Left colon (tissue), 2 donors: Measurements from ENCODE around the gene TAMALIN. TPM values are rescaled to one million over a fixed set of nuclear protein-coding genes. Genes with fewer than 3 reads are reported as not detected.

Experiments used
- ATAC-seq: fragments of 200-7000 bp; cut with Tn5 transposase; one replicate; pipeline ENCODE4 v1.9.1; 2020; ENCODE audit warnings: mild to moderate bottlenecking, moderate library complexity
- DNase-seq, 2 donors: peaks; one replicate each; pipeline ENCODE4 v3.0.0-alpha.2; 2020
- intact Hi-C, 2 donors: fragments of 100-400 bp; cut with DNase I in 1 of 2; cut with micrococcal nuclease in 1 of 2; formaldehyde crosslinking; loops; one replicate each; pipeline versions ENCODE4 v1.11.2 to v1.14.0; 2022; cut with DNase I, micrococcal nuclease
- total RNA-seq, 2 donors: library from RNA; stranded (reverse); fragmentation: NEBNext Ultra II Directional; extraction: Animal tissue kit (Norgen Biotek cat#: 25700); gene quantifications; one replicate each; pipeline ENCODE4 v1.2.1, GENCODE V29; 2021
- donor health status: DM: no; HTN: no; CAD: no.
- donor health status: DM: yes; HTN: yes; CAD: no.

The TAMALIN gene
- total RNA-seq, 2 donors from 2014 or later = 9.0 to 10.7 TPM

DNA sequence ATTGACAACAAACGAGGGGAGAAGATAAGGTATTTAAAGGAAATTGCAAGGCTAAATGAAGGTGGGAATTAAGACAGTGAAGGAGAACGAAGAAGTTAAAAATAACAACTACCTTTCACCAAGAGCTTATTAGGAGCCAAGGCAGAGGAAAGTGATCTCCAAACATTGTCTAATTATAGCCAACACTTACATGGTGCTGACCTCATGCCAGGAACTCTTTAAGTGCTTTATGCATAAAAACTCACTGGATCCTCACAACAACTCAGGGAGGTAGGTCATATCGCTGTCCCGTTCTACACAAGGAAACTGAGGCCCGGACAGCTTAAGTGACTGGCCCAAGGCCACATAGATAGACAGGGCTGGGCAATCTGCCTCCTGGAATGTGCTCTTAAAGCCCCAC is 19.5 kb downstream of the TAMALIN start:
- DNase-seq (no peak), ATAC-seq (no peak)
- intact Hi-C loops = loop anchor here in 1 of 2 donors (10.0 kb wide), 1 partner anchor 59 kb away; no protein-coding TSS in a partner anchor

DNA sequence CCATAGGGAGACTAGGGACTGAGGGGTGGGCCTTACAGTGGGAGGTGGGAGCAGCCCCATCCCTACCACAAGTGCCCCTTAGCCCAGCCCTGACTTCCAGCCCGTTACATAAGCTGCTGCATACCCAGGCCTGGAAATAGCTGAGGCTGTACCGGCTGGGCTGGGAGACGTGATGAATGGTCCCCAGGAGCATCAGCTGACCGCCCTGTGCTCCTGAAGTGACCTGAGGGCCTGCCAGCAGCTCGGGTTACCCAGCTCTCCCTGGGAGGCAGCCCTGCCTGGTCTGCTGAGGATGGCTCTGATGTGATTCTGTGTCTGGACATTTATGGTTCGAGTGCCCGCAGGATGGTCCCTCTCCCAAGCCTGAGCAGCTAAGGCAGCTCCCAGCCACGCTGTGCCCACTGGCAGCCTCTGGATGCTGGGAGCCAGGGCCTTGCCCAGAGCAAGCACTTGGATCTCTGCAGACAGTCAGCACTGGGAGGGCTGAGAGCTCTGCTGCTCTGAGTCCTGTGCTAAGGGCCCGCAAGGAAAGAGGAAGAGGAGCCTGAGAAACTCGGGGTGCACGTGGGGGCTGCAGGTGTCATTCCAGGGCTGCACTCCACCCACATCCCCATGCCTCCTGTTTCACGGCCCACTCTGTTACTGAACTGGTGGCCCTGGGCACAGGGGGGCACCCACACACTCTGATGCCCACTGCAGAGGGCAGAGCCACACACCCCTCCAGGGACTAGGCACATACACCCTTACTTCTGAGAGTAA is 20.5 kb downstream of the TAMALIN start:
- DNase-seq = peak in 1 of 2 donors; percentile 43
- ATAC-seq = no peak
- intact Hi-C loops = loop anchor here in 1 of 2 donors (10.0 kb wide), 1 partner anchor 58 kb away; no protein-coding TSS in a partner anchor

DNA sequence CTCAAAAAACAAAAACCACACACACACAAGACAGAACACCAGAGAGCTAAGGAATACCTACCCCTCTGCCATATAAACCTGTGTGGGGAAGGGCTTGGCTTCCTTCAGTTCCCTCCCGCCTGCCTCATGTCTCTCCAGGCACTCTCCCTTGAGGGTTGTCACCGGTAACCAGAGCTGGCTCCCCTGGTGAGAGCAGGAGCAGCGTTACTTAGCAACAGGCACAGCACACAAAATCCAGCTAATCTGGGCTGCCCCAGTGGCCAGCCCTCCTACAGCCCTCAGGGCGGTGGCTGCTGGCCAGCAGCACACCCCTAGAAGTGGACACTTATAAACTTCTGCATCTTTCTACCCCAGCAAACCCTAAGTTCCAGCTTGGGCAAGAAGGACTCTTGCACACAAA is 22.9 kb downstream of the TAMALIN start:
- DNase-seq (no peak), ATAC-seq (no peak)
- intact Hi-C loops = loop anchor here in 1 of 2 donors (10.0 kb wide), 1 partner anchor 55 kb away; no protein-coding TSS in a partner anchor

DNA sequence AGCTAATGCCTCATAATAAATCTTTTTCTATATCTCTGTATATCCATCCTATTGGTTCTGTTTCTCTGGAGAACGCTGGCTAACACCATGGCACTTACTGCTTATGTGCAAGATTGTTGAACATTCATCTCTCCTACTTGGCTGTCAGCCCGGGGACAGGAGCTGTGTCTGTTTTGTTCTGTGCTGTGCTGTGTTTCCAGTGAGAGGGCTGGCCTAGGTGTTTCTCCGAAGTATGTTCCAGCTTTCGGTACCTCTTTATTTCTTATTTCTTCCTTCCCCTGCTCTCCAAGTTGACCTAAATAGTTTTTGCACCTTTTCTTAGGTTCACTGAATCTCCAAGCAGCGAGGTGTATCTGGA is 25.7 kb downstream of the TAMALIN start:
- ATAC-seq = peak; percentile 40
- intact Hi-C loops = no loop called here

DNA sequence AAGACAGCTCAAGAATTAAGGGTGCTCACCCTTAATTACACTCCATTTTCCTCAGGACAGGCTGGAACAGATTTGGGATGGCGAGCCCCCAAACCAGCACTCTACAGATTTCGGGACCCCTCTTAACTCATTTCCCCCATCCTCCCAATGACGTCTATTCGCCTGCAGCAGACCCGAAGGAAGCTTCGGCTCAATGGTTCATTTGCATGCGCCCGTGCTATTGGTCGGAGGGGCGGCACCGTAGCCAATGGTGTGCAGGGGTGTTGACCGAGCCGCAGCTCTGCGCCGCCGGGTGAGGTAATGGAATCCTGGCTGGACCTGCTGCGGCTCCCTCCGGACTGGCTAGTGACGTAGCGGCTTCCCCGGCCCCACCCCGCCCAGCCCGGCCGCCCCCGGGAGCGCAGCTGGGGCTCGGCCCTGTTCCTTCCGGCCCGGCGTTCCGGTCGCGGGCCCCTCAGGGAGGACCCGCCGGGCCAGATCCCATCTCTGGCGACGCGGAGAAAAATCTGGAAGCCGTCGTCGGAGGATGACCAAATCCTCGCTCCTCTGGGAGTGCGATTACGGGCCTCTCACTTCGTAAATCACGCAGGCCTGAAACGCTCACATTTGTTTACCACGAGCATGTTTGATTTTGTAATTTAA is 26.2 kb downstream of the TAMALIN start:
- ATAC-seq (peak; percentile 91), DNase-seq (peak; percentile 97 to 99)
- intact Hi-C loops = no loop called here

More for the DNA sequence above, 25.7 kb downstream of the TAMALIN start:
- DNase-seq = peak; percentile 74 to 83

DNA sequence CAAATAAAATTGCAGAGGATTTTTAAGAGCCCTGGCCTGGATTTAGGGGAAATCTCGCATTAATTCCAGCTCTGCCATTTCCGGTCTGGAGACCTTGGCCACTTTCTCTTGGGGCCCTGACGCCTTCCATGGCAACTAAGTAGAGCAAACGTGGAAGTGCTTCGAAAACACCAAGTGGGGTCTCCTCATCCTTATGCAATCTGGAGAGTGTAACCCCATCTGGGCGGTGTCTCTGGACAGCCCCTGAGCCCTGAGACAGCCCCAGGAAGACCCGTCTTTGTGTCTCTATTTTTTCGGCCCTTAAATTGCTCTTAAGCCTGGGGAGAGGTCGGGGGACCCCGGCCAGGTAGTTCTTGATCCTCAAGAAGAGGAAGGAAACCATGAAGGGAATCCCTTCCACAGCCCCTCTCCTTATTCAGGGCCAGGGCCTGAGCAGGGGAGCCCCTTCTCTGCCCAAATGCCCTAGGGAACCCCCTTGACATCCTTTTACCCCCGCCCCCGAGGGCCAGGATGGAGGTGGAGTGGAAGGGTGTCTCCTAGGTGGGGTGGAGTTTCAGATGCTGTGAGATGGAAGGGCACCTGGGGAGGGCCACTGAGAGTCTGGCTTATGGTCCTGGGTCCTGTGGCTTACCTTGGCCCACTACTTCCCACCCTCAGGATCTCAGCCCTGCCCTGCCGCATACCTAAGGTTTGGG is 26.8 kb downstream of the TAMALIN start:
- peak in 1 of 2 donors; percentile 31 for DNase-seq
- intact Hi-C loops = no loop called here
- ATAC-seq = no peak

DNA sequence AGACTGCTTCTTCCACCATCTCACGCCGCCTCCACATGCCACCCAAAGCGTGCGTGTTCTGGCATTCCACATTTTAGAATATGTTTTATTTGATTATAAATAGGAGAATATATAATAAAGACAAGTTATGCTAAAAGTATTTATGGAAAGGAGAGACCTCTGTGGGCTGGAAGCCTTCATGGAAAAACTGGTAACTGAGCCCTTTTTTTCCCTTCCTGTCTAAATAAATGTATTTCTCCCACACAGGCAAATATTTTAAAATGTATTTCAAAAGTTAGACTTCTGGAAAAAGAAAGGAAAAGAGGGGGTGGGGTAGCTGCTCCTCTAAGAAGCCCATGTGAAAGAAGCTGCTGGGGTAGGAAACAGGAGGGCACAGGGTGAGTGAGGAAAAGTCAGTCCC is 28.4 kb downstream of the TAMALIN start:
- intact Hi-C loops = no loop called here
- DNase-seq (no peak), ATAC-seq (no peak)

DNA sequence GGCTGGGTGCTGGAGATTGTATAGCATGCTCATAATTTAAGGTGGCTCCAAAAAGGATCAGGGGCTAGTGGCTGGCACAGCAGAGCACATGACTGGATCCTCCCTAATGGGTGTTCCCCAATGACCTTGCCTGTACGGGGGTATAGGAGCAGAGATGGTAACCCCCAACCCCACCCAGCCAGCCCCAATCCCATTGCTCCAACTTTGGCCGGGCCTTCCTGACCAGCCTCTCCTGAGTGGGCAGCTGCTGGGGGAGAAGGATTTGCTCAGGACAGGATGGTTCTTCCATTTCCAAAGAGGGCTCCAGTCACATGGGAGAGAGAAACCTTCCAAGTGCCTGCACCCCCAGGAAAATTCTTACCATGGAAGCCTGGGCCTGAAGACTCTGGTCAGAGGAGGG is 29.2 kb downstream of the TAMALIN start:
- intact Hi-C loops = no loop called here
- no peak for ATAC-seq
- DNase-seq = no peak

DNA sequence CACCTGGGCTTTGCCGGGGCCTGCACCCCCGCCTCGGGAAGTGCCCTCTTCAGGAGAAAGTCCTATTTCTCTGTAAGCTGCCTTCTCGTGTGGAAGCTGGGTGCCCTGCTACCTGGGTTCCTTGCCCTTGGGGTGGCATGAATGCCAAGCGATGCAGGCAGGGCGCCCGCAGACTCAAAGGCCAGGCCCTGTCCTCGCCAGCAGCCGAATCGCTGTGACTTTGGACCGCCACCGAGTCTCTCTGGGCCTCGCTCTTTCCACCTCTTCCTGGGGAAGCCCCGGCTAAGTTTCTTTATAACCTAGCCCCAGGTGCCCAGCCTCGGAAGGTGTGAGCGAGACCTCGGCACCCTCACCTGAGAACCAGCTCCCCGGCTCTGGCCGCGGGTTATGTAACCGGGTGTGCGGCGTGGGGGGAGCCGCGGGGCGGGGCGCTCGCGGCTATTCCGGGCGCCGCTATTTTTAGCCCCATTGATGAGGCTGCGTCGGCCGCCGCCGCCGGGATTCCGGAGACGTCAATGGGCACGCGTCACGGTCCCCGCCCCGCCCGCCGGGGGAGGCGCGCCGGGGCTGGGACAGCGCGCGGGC is 29.9 kb downstream of the TAMALIN start:
- intact Hi-C loops = no loop called here
- peak; percentile 90 to 92 for DNase-seq

DNA sequence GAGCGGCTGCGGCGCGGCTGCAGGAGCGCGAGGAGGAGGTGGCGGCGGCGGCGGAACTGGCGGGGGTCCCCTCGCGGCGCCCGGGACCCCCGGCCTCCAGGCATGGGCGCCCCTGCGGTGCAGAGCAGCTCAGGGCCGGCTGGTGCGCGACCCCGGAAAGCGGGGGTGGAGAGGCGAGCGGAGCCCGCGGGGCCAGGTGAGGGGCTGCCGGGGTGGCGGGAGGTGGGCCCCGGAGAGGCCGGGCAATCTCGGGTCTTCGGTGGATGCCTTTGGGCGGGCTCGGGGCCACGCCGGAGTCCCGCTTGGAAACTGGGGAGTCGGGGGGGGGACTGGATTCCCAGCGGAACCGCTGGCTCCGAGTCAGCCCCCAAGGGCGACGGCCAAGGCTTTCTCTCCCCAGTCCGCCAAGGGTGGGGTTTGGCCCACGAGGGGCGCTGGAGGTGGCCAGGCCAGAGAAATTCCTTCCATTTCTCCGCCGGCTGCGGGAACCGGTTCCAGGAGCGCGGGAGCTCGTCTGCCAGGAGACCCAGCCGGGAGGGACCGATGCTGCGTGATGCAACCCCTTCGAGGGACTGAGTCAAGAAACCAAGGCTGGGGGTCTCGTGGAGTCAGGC is 30.6 kb downstream of the TAMALIN start:
- DNase-seq (peak in 1 of 2 donors; percentile 57), ATAC-seq (no peak)
- intact Hi-C loops = no loop called here

More for the DNA sequence above, 29.9 kb downstream of the TAMALIN start:
- ATAC-seq = peak; percentile 68

DNA sequence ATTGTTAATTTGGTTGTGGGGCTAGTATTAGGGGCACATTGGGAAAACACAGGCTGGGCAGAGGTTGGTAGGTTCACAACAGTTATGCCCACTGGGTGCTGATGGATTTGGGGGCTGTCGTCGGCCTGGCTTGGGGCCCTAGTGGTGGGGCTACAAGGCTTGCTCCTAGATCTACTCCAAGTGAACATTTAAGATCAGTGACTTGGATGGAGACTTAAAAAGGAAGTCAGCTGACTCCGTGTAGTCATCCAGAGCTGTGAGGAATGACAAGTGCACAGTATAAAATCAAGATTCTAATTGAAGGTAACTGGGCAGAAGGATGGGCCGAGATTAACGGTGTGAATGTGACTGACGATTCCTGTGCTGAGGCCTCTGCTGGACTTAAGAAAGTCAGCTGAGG is 31.7 kb downstream of the TAMALIN start:
- DNase-seq = peak in 1 of 2 donors; percentile 23
- no peak for ATAC-seq
- intact Hi-C loops = no loop called here

DNA sequence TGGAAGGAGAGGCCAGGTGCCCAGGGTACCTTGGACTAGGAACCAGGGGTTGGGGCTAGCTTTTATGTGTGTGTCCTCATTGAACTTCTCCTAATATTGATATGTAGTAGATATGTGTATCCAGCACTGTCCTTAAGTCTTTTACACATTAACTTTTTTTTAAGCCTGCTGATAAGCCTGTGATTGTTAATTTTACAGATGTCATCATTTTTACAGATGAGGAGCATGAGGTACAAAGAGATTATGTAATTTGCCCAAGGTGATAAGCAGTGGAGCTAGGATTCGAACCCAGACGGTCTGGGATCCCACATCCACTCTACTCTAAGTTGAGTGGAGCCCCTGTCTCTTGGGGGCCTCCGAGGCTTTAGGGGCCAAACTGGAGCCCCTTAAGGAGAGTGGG is 34.3 kb downstream of the TAMALIN start:
- no peak for ATAC-seq

DNA sequence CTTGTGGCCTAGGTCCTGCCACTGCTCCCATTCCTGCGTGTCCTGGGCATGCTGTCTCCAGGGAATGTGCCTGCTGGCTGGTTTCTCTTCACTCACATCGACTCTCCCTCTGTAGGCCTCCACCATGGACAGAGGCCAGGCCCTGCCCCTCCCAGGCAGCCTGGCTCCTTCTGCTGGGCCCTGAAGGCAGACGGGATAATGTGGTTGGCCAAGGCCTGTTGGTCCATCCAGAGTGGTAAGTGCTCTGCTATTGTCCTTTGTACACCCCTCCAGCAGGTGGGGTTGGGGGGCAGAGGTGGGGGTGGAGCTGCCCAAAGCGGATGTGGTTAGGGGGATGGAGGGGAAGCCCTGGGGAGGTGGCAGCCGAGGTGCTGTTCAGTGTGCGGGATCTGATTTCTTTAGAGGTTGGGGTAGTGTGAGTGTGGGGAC is 35.0 kb downstream of the TAMALIN start:
- ATAC-seq (no peak), DNase-seq (peak in 1 of 2 donors; percentile 26)
- intact Hi-C loops = no loop called here

More for the DNA sequence above, 34.3 kb downstream of the TAMALIN start:
- intact Hi-C loops = no loop called here
- no peak for DNase-seq

DNA sequence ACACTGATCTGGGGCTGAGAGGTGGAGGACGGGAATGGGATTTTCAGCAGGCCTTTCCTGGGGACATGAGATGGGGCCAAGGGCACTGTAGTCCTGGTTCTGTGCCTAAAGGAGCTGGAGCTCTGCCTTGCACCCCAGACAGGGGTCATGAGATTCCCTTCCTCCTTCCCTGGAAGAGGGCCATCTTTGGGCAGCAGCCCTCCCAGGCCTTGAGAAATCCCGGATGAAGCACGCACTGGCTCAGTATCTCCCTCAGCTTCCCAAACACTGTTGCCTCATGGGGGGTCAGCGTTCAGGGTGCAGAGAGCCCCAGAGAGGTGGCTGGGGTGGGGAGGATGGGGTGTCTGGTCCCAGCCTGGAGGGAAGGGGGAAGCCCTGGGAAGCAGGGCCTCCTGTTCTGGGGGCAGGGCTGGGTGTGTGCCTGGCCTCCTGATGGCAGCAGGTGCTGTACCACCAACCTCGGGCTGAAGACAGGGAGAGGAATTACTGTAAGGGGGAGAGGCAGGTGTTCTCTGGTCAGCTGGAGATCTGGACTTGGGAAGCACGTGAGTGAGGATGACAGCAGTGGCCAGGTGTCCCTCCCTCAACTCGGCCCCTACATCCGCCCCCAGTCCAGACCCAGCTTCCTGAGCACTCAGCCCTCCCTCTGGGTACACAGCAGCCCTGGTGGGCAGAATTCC is 36.1 kb downstream of the TAMALIN start:
- DNase-seq (peak in 1 of 2 donors; percentile 20), ATAC-seq (no peak)
- intact Hi-C loops = no loop called here

DNA sequence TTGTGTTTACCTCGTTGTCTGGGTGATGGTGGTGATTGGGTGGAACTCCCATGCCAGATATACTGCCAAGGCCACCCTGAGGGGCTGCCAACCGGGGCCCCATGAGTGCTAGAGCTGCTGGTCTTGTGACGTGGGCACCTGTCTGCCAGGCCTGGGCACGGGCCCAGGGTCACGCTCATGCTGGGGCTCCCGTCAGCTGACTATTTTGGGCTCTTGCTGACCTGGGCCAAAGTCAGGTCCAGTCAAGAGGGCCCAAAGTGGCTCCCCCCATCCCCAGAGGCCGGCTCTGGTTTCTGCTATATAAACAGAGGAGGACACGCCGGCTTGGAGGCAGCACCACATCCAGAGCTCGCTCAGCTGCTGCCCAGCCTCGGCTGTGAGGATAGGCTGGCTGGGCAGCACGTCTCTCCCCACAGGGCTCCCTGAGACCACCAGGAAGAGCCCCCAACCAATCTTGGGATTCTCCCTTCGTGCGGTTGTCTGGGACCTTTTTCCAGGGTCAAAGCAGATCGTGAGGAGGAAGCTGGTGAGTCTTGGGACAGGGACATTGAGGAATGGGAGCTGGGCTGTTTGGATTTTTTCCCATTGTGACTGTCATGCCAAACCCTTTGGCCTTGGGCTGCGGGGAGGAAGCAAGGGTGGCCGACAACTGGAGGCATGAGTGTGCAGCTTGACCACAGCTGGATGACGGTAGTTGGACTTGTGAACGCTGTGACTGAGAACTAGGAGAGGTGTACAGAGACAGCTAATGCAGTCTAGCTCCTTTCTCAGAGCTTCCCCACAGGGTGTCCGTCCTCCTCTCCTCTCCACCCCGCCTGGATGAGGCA is 36.9 kb downstream of the TAMALIN start:
- DNase-seq = no peak
- intact Hi-C loops = no loop called here
- no peak for ATAC-seq

DNA sequence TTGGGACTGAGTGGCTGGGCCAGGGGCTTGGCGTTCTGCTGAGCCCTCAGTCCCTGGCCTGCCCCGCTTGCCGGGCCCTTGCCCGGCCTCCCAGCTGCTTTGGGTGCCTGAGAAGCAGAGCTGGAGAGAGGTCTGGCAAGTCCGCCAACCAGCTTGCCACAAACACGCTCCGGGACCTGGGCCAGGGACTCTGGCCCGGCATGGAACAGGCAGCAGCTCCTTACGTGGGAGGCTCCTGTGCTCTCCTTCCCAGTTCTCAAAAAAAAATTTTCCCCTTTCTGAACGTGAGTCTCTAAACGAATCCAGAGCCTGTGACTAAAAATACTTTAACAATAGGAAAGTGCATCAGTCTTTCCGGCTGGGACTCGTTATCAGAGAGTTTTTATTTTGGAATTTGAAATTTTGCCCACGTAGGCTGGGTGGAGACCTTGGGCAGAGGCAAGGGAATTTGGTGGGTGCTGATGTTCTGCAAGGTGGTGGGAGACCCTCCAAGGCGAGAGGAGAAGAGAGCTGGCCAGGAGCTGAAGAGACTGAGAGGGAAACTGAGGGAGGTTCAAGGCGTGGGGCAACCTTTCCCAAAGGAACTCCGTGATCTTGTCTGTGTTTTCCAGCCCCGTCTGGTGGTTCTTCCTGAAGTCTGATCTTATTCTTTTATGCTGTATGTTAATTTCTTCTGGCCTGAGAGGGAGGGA is 37.7 kb downstream of the TAMALIN start:
- intact Hi-C loops = no loop called here

DNA sequence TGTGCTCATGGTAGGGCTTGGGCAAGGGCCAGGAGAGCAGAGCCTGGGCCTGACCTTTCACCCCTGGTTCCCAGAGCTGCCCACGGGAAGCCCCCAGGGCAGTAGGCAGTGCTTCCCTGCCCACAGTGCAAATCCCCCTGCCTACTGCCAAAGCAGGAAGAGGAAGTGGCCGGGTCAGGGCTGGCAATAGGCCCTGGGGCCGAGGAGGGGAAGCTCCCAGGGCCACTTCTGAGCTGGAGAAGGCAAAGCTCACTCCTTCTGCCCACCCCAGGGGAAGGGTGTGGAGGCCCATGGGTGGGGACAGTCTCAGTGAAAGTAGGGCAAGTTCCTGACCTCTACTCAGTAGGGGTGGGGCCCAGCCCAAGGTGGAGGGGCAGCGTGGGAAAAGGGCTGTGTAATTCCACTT is 39.1 kb downstream of the TAMALIN start:
- ATAC-seq (peak; percentile 67), DNase-seq (peak; percentile 76 to 84)
- intact Hi-C loops = no loop called here

More for the DNA sequence above, 37.7 kb downstream of the TAMALIN start:
- ATAC-seq (no peak), DNase-seq (peak in 1 of 2 donors; percentile 73)
